AG09319 (cell line): ENCODE results near the gene WFDC8.
"Not testable (repeated sequence)": the region's sequence is repeated elsewhere in the genome, so short reads cannot be mapped to it uniquely, and the experiment has no call there.

Experiments used
- DNase-seq: peaks from one replicate; pipeline ENCODE4 v3.0.0-alpha.2; 2010; ENCODE audit warnings: low read depth; ENCODE audit errors: extremely low read depth
- CTCF ChIP-seq: IDR thresholded peaks from 2 replicates; pipeline ENCODE4 v1.5.1; 2011; ENCODE audit warnings: low read depth, mild to moderate bottlenecking, inconsistent platforms, low read length, moderate library complexity

Gene WFDC8

GRCh38 chr20:45581702-45582101, 2.6 kb upstream of the WFDC8 start:
- no peak for TF ChIP-seq CTCF

GRCh38 chr20:45578231-45578630, 853 bp downstream of the WFDC8 start:
- no peak for DNase-seq
- no peak for TF ChIP-seq CTCF

More at GRCh38 chr20:45581702-45582101, 2.6 kb upstream of the WFDC8 start:
- DNase-seq, result no peak

- no peak for TF ChIP-seq CTCF
- DNase-seq, result no peak
Measured at GRCh38 chr20:45576995-45577394, 2.1 kb downstream of the WFDC8 start.

GRCh38 chr20:45575931-45576330, 3.2 kb downstream of the WFDC8 start:
- no peak for TF ChIP-seq CTCF
- no peak for DNase-seq

GRCh38 chr20:45569650-45570049, 9.4 kb downstream of the WFDC8 start:
- DNase-seq, result not testable (repeated sequence)

- DNase-seq, result no peak
- no peak for TF ChIP-seq CTCF
Measured at GRCh38 chr20:45564760-45565276, 14.3 kb downstream of the WFDC8 start.

- DNase-seq, result no peak
- TF ChIP-seq CTCF, result no peak
Measured at GRCh38 chr20:45555198-45555597, 23.9 kb downstream of the WFDC8 start.

GRCh38 chr20:45552456-45552855, 26.6 kb downstream of the WFDC8 start:
- no peak for TF ChIP-seq CTCF
- no peak for DNase-seq
